OCI-LY1 (cell line): ENCODE measurements around the gene IFTAP.

Experiments used
- H2AFZ ChIP-seq: fragments of 200-600 bp; sonication (generic), shearing (Covaris generic); 2 replicates; pipeline ENCODE4 v1.6.0; 2014; ENCODE audit warnings: antibody characterized with exemption, mild to moderate bottlenecking, low read length
- H3F3A ChIP-seq: fragments of 200-600 bp; sonication (generic), shearing (Covaris generic); 2 replicates; pipeline ENCODE4 v1.6.0; 2014; ENCODE audit warnings: mild to moderate bottlenecking, antibody characterized with exemption, low read length, moderate library complexity; ENCODE audit not compliant: insufficient read depth
- H3K27ac ChIP-seq: fragments of 200-600 bp; sonication (generic); 2 replicates; pipeline ENCODE4 v1.5.1; 2014; ENCODE audit warnings: low read length, mixed run types, mild to moderate bottlenecking, low read depth; ENCODE audit not compliant: poor library complexity, severe bottlenecking
- H3K27me3 ChIP-seq: fragments of 200-600 bp; sonication (generic); 2 replicates; pipeline ENCODE4 v1.6.0; 2014; ENCODE audit warnings: antibody characterized with exemption, mild to moderate bottlenecking, low read length, moderate library complexity; ENCODE audit not compliant: insufficient read depth
- H3K36me3 ChIP-seq: fragments of 200-600 bp; sonication (generic); 2 replicates; pipeline ENCODE4 v1.6.1; 2014; ENCODE audit warnings: mild to moderate bottlenecking, antibody characterized with exemption, low read length, moderate library complexity, mixed read lengths; ENCODE audit not compliant: insufficient read depth
- H3K4me1 ChIP-seq: fragments of 200-600 bp; sonication (generic); 2 replicates; pipeline ENCODE4 v1.5.1; 2014; ENCODE audit warnings: mild to moderate bottlenecking, low read length, moderate library complexity; ENCODE audit not compliant: insufficient read depth, severe bottlenecking
- H3K4me2 ChIP-seq: fragments of 200-600 bp; sonication (generic), shearing (Covaris generic); 2 replicates; pipeline ENCODE4 v1.6.1; 2014; ENCODE audit warnings: low read length
- H3K4me3 ChIP-seq: fragments of 200-600 bp; sonication (generic); 2 replicates; pipeline ENCODE4 v1.5.1; 2014; ENCODE audit warnings: low read length, low read depth, mild to moderate bottlenecking, mixed read lengths; ENCODE audit not compliant: poor library complexity, severe bottlenecking
- H3K79me2 ChIP-seq: fragments of 200-600 bp; shearing (Covaris generic); 2 replicates; pipeline ENCODE4 v1.6.1; 2016; ENCODE audit warnings: mixed run types, low read length, mixed read lengths; ENCODE audit not compliant: insufficient read depth
- H3K9ac ChIP-seq: fragments of 200-600 bp; sonication (generic), shearing (Covaris generic); 2 replicates; pipeline ENCODE4 v1.6.1; 2014; ENCODE audit warnings: mild to moderate bottlenecking, low read length, mixed read lengths
- H3K9me2 ChIP-seq: fragments of 200-600 bp; sonication (generic), shearing (Covaris generic); 2 replicates; pipeline ENCODE4 v1.6.1; 2014; ENCODE audit warnings: low read depth, mild to moderate bottlenecking, low read length, mixed read lengths
- H3K9me3 ChIP-seq: fragments of 200-600 bp; shearing (Covaris generic); 2 replicates; pipeline ENCODE4 v1.6.1; 2014; ENCODE audit warnings: low read length, mixed read lengths
- H4K20me1 ChIP-seq: fragments of 200-600 bp; sonication (generic), shearing (Covaris generic); 2 replicates; pipeline ENCODE4 v1.6.0; 2016; ENCODE audit warnings: mild to moderate bottlenecking, low read length; ENCODE audit not compliant: insufficient read depth
- EZH2 ChIP-seq: fragments of 200-600 bp; sonication (generic), shearing (Covaris generic); IDR thresholded peaks from 2 replicates; pipeline ENCODE4 v1.8.0; 2017; ENCODE audit warnings: borderline replicate concordance, mixed run types, mild to moderate bottlenecking, antibody characterized with exemption, low read length, moderate library complexity, mixed read lengths
- TF ChIP-seq, protein P1 (sequence below): fragments of 200-600 bp; sonication (generic), shearing (Covaris generic); IDR thresholded peaks from 2 replicates; pipeline ENCODE4 v1.5.1; 2017; ENCODE audit warnings: mild to moderate bottlenecking, antibody characterized with exemption, low read length, moderate library complexity, mixed read lengths

IFTAP gene

GRCh38 chr11:36598051-36598450, 3.7 kb downstream of the IFTAP start, which contains the start of gene RAG2:
Gene RAG2 (minus strand): TSS chr11:36598236. CDS start chr11:36594168, 4,068 bp downstream.
- peak within 1 kb of the TSS; percentile 81 for H3K9ac ChIP-seq
- peaks cover 66% of the 10 kb centered on the region for H3K4me1 ChIP-seq
- H3F3A ChIP-seq: no peaks in the 10 kb centered on the region
- H3K36me3 ChIP-seq: peaks cover 25% of the 10 kb centered on the region
- H3K27me3 ChIP-seq: no peaks in the 10 kb centered on the region
- no peaks in the 10 kb centered on the region for H3K9me2 ChIP-seq
- H3K4me3 ChIP-seq: peak within 1 kb of the TSS; percentile 75
- H2AFZ ChIP-seq: no peak within 1 kb of the TSS
- no peaks in the 10 kb centered on the region for H3K9me3 ChIP-seq
- peak within 1 kb of the TSS; percentile 73 for H3K4me2 ChIP-seq
- H3K27ac ChIP-seq: peak within 1 kb of the TSS; percentile 88
- H3K79me2 ChIP-seq: peaks cover 3% of the 10 kb centered on the region; the same call in 1 of the 2 replicates
- TF ChIP-seq, protein P1, sequence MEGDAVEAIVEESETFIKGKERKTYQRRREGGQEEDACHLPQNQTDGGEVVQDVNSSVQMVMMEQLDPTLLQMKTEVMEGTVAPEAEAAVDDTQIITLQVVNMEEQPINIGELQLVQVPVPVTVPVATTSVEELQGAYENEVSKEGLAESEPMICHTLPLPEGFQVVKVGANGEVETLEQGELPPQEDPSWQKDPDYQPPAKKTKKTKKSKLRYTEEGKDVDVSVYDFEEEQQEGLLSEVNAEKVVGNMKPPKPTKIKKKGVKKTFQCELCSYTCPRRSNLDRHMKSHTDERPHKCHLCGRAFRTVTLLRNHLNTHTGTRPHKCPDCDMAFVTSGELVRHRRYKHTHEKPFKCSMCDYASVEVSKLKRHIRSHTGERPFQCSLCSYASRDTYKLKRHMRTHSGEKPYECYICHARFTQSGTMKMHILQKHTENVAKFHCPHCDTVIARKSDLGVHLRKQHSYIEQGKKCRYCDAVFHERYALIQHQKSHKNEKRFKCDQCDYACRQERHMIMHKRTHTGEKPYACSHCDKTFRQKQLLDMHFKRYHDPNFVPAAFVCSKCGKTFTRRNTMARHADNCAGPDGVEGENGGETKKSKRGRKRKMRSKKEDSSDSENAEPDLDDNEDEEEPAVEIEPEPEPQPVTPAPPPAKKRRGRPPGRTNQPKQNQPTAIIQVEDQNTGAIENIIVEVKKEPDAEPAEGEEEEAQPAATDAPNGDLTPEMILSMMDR: no peak
- H4K20me1 ChIP-seq: no peaks in the 10 kb centered on the region

GRCh38 chr11:36600180-36600579, 5.9 kb downstream of the IFTAP start:
- H3K36me3 ChIP-seq: peaks cover 6% of the 10 kb centered on the region; the same call in 1 of the 2 replicates
- peak overlapping the region; percentile 26; the same call in 1 of the 2 replicates for H3K9ac ChIP-seq
- H3K79me2 ChIP-seq: peaks cover 3% of the 10 kb centered on the region; the same call in 1 of the 2 replicates
- H2AFZ ChIP-seq: no peak overlapping the region
- no peaks in the 10 kb centered on the region for H3F3A ChIP-seq
- H3K27ac ChIP-seq: peak overlapping the region; percentile 88
- no peaks in the 10 kb centered on the region for H3K27me3 ChIP-seq
- H3K4me2 ChIP-seq: peak overlapping the region; percentile 20; the same call in 1 of the 2 replicates
- no peaks in the 10 kb centered on the region for H3K9me3 ChIP-seq
- H4K20me1 ChIP-seq: no peaks in the 10 kb centered on the region
- H3K4me1 ChIP-seq: peaks cover 87% of the 10 kb centered on the region
- H3K4me3 ChIP-seq: no peak overlapping the region
- TF ChIP-seq, protein P1: no peak
- no peak for TF ChIP-seq EZH2
- no peaks in the 10 kb centered on the region for H3K9me2 ChIP-seq

GRCh38 chr11:36601155-36601554, 6.9 kb downstream of the IFTAP start:
- Histone ChIP-seq H3K9ac (no peak overlapping the region), H4K20me1 (no peaks in the 10 kb centered on the region), H3K4me2 (0 out of 2 replicates have a peak overlapping the region, but pooled peaks have one; percentile 20), H2AFZ (no peak overlapping the region), H3F3A (no peaks in the 10 kb centered on the region), H3K79me2 (peaks cover 3% of the 10 kb centered on the region; the same call in 1 of the 2 replicates), H3K4me1 (peaks cover 92% of the 10 kb centered on the region), H3K27me3 (no peaks in the 10 kb centered on the region), H3K36me3 (no peaks in the 10 kb centered on the region), H3K9me2 (no peaks in the 10 kb centered on the region), H3K4me3 (no peak overlapping the region), H3K9me3 (no peaks in the 10 kb centered on the region), H3K27ac (peak overlapping the region; percentile 88)
- no peak for TF ChIP-seq EZH2
- TF ChIP-seq, protein P1: no peak
